SJCRH30 (cell line): ENCODE data around the gene EIF6. TPM values are rescaled to one million over a fixed set of nuclear protein-coding genes. Genes with fewer than 3 reads are reported as not detected.

Experiments used
- DNase-seq, 2 experiments: peaks; one replicate each; pipeline ENCODE4 v3.0.0-alpha.2; 2015 to 2020
- H3K27ac ChIP-seq: fragments of 250-450 bp; sonication (Bioruptor Pico); 2 replicates; pipeline ENCODE4 v1.5.1; 2020; ENCODE audit warnings: mild to moderate bottlenecking, moderate library complexity
- H3K27me3 ChIP-seq: fragments of 250-450 bp; sonication (Bioruptor Pico); 2 replicates; pipeline ENCODE4 v1.5.1; 2020; ENCODE audit warnings: mild to moderate bottlenecking, moderate library complexity
- H3K36me3 ChIP-seq: fragments of 250-450 bp; sonication (Bioruptor Pico); 2 replicates; pipeline ENCODE4 v1.5.1; 2020; ENCODE audit warnings: mild to moderate bottlenecking, moderate library complexity
- H3K4me1 ChIP-seq: fragments of 250-450 bp; sonication (Bioruptor Pico); 2 replicates; pipeline ENCODE4 v1.5.1; 2020; ENCODE audit warnings: mild to moderate bottlenecking, moderate library complexity
- H3K4me3 ChIP-seq: fragments of 250-450 bp; sonication (Bioruptor Pico); 2 replicates; pipeline ENCODE4 v1.5.1; 2020; ENCODE audit warnings: mild to moderate bottlenecking, moderate library complexity
- H3K9me3 ChIP-seq: fragments of 250-450 bp; sonication (Bioruptor Pico); replicated peaks from 2 replicates; pipeline ENCODE4 v1.5.1; 2020; ENCODE audit warnings: mild to moderate bottlenecking, moderate library complexity
- total RNA-seq: library from RNA; depleted of rRNA; stranded (reverse); fragments of >200 nt; shearing (Covaris generic); gene quantifications from 2 replicates; pipeline ENCODE4 v1.2.3, GENCODE V29; 2014; rRNA removed

Gene EIF6
- total RNA-seq: 142 and 157 TPM in 2 replicates

GRCh38 chr20:35284267-35284991, at the start of gene EIF6:
Gene EIF6, minus strand, starts transcription at chr20:35284772. Its CDS starts 285 bp downstream, at chr20:35284487.
- Histone ChIP-seq H3K27me3 (no peaks in the 10 kb centered on the region), H3K27ac (peak within 1 kb of the TSS; percentile 64), H3K4me1 (peaks cover 3% of the 10 kb centered on the region; the same call in 1 of the 2 replicates), H3K4me3 (peak within 1 kb of the TSS; percentile 88), H3K36me3 (peaks cover 37% of the 10 kb centered on the region), H3K9me3 (no peaks in the 10 kb centered on the region)
- DNase-seq: peak; percentile 95 to 97

- Histone ChIP-seq H3K27ac (no peak overlapping the region), H3K36me3 (no peaks in the 10 kb centered on the region), H3K4me3 (no peak overlapping the region), H3K27me3 (no peaks in the 10 kb centered on the region), H3K4me1 (peaks cover 16% of the 10 kb centered on the region), H3K9me3 (no peaks in the 10 kb centered on the region)
- no peak for DNase-seq
Measured at GRCh38 chr20:35333606-35334005, 49.0 kb upstream of the EIF6 start.

- H3K27ac ChIP-seq: no peak overlapping the region
- no peaks in the 10 kb centered on the region for H3K36me3 ChIP-seq
- peaks cover 16% of the 10 kb centered on the region for H3K4me1 ChIP-seq
- DNase-seq: no peak
- H3K9me3 ChIP-seq: no peaks in the 10 kb centered on the region
- H3K4me3 ChIP-seq: no peak overlapping the region
- H3K27me3 ChIP-seq: no peaks in the 10 kb centered on the region
Measured at GRCh38 chr20:35332540-35333200, 48.1 kb upstream of the EIF6 start.

GRCh38 chr20:35329435-35330139, 45.0 kb upstream of the EIF6 start:
- Histone ChIP-seq H3K9me3 (no peaks in the 10 kb centered on the region), H3K27ac (peak overlapping the region; percentile 14; the same call in 1 of the 2 replicates), H3K36me3 (no peaks in the 10 kb centered on the region), H3K4me1 (peaks cover 10% of the 10 kb centered on the region), H3K27me3 (no peaks in the 10 kb centered on the region), H3K4me3 (no peak overlapping the region)
- peak; percentile 81 to 86 for DNase-seq

- Histone ChIP-seq H3K27ac (no peak overlapping the region), H3K36me3 (no peaks in the 10 kb centered on the region), H3K9me3 (no peaks in the 10 kb centered on the region), H3K4me1 (peaks cover 10% of the 10 kb centered on the region), H3K4me3 (no peak overlapping the region), H3K27me3 (no peaks in the 10 kb centered on the region)
- DNase-seq: no peak
Measured at GRCh38 chr20:35328689-35329088, 44.1 kb upstream of the EIF6 start.

GRCh38 chr20:35328095-35328685, 43.6 kb upstream of the EIF6 start:
- Histone ChIP-seq H3K9me3 (no peaks in the 10 kb centered on the region), H3K36me3 (no peaks in the 10 kb centered on the region), H3K4me1 (peaks cover 10% of the 10 kb centered on the region), H3K4me3 (no peak overlapping the region), H3K27ac (no peak overlapping the region), H3K27me3 (no peaks in the 10 kb centered on the region)
- no peak for DNase-seq

GRCh38 chr20:35327074-35327976, 42.8 kb upstream of the EIF6 start:
- Histone ChIP-seq H3K27me3 (no peaks in the 10 kb centered on the region), H3K9me3 (no peaks in the 10 kb centered on the region), H3K4me3 (no peak overlapping the region), H3K4me1 (peaks cover 10% of the 10 kb centered on the region), H3K27ac (no peak overlapping the region), H3K36me3 (no peaks in the 10 kb centered on the region)
- no peak for DNase-seq

- no peak overlapping the region for H3K27ac ChIP-seq
- H3K4me3 ChIP-seq: no peak overlapping the region
- no peaks in the 10 kb centered on the region for H3K9me3 ChIP-seq
- no peaks in the 10 kb centered on the region for H3K27me3 ChIP-seq
- peaks cover 10% of the 10 kb centered on the region for H3K4me1 ChIP-seq
- no peak for DNase-seq
- H3K36me3 ChIP-seq: no peaks in the 10 kb centered on the region
Measured at GRCh38 chr20:35326740-35327073, 42.1 kb upstream of the EIF6 start.

- no peak for DNase-seq
- Histone ChIP-seq H3K27me3 (no peaks in the 10 kb centered on the region), H3K4me1 (peaks cover 10% of the 10 kb centered on the region), H3K36me3 (no peaks in the 10 kb centered on the region), H3K4me3 (no peak overlapping the region), H3K27ac (no peak overlapping the region), H3K9me3 (no peaks in the 10 kb centered on the region)
Measured at GRCh38 chr20:35326021-35326739, 41.6 kb upstream of the EIF6 start.

GRCh38 chr20:35325401-35325800, 40.8 kb upstream of the EIF6 start:
- no peak overlapping the region for H3K4me3 ChIP-seq
- DNase-seq: no peak
- H3K36me3 ChIP-seq: no peaks in the 10 kb centered on the region
- H3K27me3 ChIP-seq: no peaks in the 10 kb centered on the region
- no peaks in the 10 kb centered on the region for H3K9me3 ChIP-seq
- peaks cover 17% of the 10 kb centered on the region for H3K4me1 ChIP-seq
- no peak overlapping the region for H3K27ac ChIP-seq

GRCh38 chr20:35320396-35321126, 36.0 kb upstream of the EIF6 start:
- no peak overlapping the region for H3K4me3 ChIP-seq
- peak; percentile 48 to 50 for DNase-seq

GRCh38 chr20:35319871-35320197, 35.3 kb upstream of the EIF6 start:
- DNase-seq: no peak
- H3K9me3 ChIP-seq: no peaks in the 10 kb centered on the region

More at GRCh38 chr20:35320396-35321126, 36.0 kb upstream of the EIF6 start:
- Histone ChIP-seq H3K36me3 (no peaks in the 10 kb centered on the region), H3K27ac (peak overlapping the region; percentile 65; the same call in 1 of the 2 replicates), H3K9me3 (no peaks in the 10 kb centered on the region), H3K4me1 (peaks cover 51% of the 10 kb centered on the region), H3K27me3 (no peaks in the 10 kb centered on the region)

More at GRCh38 chr20:35319871-35320197, 35.3 kb upstream of the EIF6 start:
- Histone ChIP-seq H3K27me3 (no peaks in the 10 kb centered on the region), H3K27ac (peak overlapping the region; percentile 65; the same call in 1 of the 2 replicates), H3K36me3 (no peaks in the 10 kb centered on the region), H3K4me1 (peaks cover 58% of the 10 kb centered on the region), H3K4me3 (no peak overlapping the region)
